Small intestine (tissue), 7 donors: Measurements from ENCODE around the gene ACTG1. TPM values are rescaled to one million over a fixed set of nuclear protein-coding genes. Genes with fewer than 3 reads are reported as not detected.

Experiments
- DNase-seq, 2 donors: peaks; one replicate each; pipeline versions ENCODE4 v3.0.0 to v3.0.0-alpha.2; 2013
- FAIRE-seq: peaks from 2 replicates; lab custom pipeline; 2012; peaks lifted over from hg19 to GRCh38; lab: Jason Lieb, UNC
- H3K27ac ChIP-seq, 3 donors: one replicate each; pipeline ENCODE4 v1.5.1; 2013; ENCODE audit warnings: low read length in 2 of 3, mild to moderate bottlenecking in 2 of 3, control low read depth in 1 of 3, inconsistent platforms in 1 of 3, low read depth in 1 of 3, moderate library complexity in 1 of 3
- H3K27me3 ChIP-seq, 3 donors: one replicate each; pipeline ENCODE4 v1.6.1; 2013; ENCODE audit warnings: low read length in 3 of 3, inconsistent platforms in 1 of 3; ENCODE audit not compliant: control insufficient read depth in 3 of 3, insufficient read depth in 3 of 3
- H3K36me3 ChIP-seq, 3 donors: one replicate each; pipeline ENCODE4 v1.6.1; 2013; ENCODE audit warnings: low read length in 3 of 3, inconsistent platforms in 1 of 3, low read depth in 1 of 3, mild to moderate bottlenecking in 1 of 3, moderate library complexity in 1 of 3; ENCODE audit not compliant: control insufficient read depth in 3 of 3, insufficient read depth in 2 of 3
- H3K4me1 ChIP-seq, 3 donors: one replicate each; pipeline ENCODE4 v1.6.1; 2013; ENCODE audit warnings: low read length in 2 of 3, inconsistent platforms in 1 of 3, low read depth in 1 of 3, mild to moderate bottlenecking in 1 of 3, moderate library complexity in 1 of 3; ENCODE audit not compliant: control insufficient read depth in 3 of 3, insufficient read depth in 2 of 3
- H3K4me3 ChIP-seq, 3 donors: one replicate each; pipeline ENCODE4 v1.5.1; 2013; ENCODE audit warnings: low read length in 3 of 3, control low read depth in 1 of 3, inconsistent platforms in 1 of 3, low read depth in 1 of 3, mild to moderate bottlenecking in 1 of 3, moderate library complexity in 1 of 3
- H3K9me3 ChIP-seq, 2 donors: one replicate each; pipeline ENCODE4 v1.6.1; 2013; ENCODE audit warnings: low read depth in 1 of 2, low read length in 1 of 2; ENCODE audit not compliant: control insufficient read depth in 2 of 2, insufficient read depth in 1 of 2
- WGBS, 3 donors: extraction: QIAGEN DNeasy Blood & Tissue Kit; methylation state at CpG; one replicate each; pipeline ENCODE4 v1.1.7; 2013; 5-methylcytosine and 5-hydroxymethylcytosine counted together
- polyA plus RNA-seq, 4 donors: library from polyadenylated mRNA; stranded (reverse) in 3 of 4; unstranded in 1 of 4; fragments of 200-250 nt in 3 of 4; fragments of 120-200 nt in 1 of 4; gene quantifications; one replicate each; pipeline versions ENCODE4 v1.2.1 to v1.2.3, GENCODE V29; 2013
- donor health status: healthy with polysubstance abuse.
- donor health status: control.
- donor health status: control.
- donor health status: Bipolar disorder and iron deficiency.
- donor health status: healthy.

Gene ACTG1
- polyA plus RNA-seq, 4 donors = 1,318 to 3,459 (median 1,787) TPM

DNA sequence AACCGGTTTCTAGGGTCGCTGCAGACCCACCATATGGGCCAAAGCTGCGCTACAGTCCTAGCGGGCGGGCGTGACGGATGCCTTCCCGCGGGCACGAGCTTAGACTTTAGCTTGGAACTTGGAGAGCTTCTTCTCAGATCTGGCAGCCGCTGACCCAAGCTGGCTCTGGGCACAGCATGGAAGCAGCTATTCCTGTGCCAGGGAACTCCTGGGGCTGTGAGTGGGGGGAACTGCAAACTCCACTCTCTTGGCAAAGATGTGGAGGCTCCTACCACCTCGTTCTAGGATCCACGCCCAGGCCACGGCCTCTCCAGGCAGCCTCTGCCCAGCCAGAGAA lies 30.7 kb upstream of the ACTG1 start:
- 93 to 95% (median 94%) methylated on average over 14 of the region's 14 CpGs for WGBS, 3 donors
- peaks cover 7 to 96% (median 11%) of the 10 kb centered on the region in 3 donors for H3K36me3 ChIP-seq

GRCh38 chr17:81542431-81543338 lies 30.1 kb upstream of the ACTG1 start:
- no peak for FAIRE-seq
- Histone ChIP-seq H3K27ac (no peak overlapping the region), H3K27me3 (peaks cover 0 to 1% (median 0%) of the 10 kb centered on the region in 3 donors), H3K36me3 (peaks cover 7 to 95% (median 11%) of the 10 kb centered on the region in 3 donors), H3K9me3 (no peaks in the 10 kb centered on the region), H3K4me3 (no peak overlapping the region), H3K4me1 (peaks cover 0 to 3% (median 0%) of the 10 kb centered on the region in 3 donors)
- 87 to 89% (median 89%) methylated on average over 15 of the region's 15 CpGs for WGBS, 3 donors
- no peak for DNase-seq

More for the DNA sequence above, 30.7 kb upstream of the ACTG1 start:
- Histone ChIP-seq H3K4me3 (no peak overlapping the region), H3K27me3 (no peaks in the 10 kb centered on the region), H3K27ac (no peak overlapping the region), H3K4me1 (no peaks in the 10 kb centered on the region), H3K9me3 (no peaks in the 10 kb centered on the region)
- DNase-seq (no peak), FAIRE-seq (no peak)

- Histone ChIP-seq H3K36me3 (peaks cover 2 to 79% (median 11%) of the 10 kb centered on the region in 3 donors), H3K9me3 (no peaks in the 10 kb centered on the region), H3K4me1 (peaks cover 0 to 16% (median 3%) of the 10 kb centered on the region in 3 donors), H3K4me3 (no peak overlapping the region), H3K27ac (no peak overlapping the region), H3K27me3 (peaks cover 0 to 15% (median 2%) of the 10 kb centered on the region in 3 donors)
- FAIRE-seq (no peak), DNase-seq (no peak)
- WGBS, 3 donors = 96 to 98% (median 96%) methylated on average over 14 to 16 of the region's 17 CpGs
Observed at GRCh38 chr17:81541123-81541522, 28.5 kb upstream of the ACTG1 start.

GRCh38 chr17:81540676-81541027 lies 28.1 kb upstream of the ACTG1 start:
- 94 to 99% (median 95%) methylated on average over 14 of the region's 14 CpGs for WGBS, 3 donors
- Histone ChIP-seq H3K9me3 (no peaks in the 10 kb centered on the region), H3K27me3 (peaks cover 0 to 20% (median 2%) of the 10 kb centered on the region in 3 donors), H3K36me3 (peaks cover 2 to 74% (median 11%) of the 10 kb centered on the region in 3 donors), H3K4me3 (no peak overlapping the region), H3K27ac (no peak overlapping the region), H3K4me1 (peaks cover 0 to 17% (median 3%) of the 10 kb centered on the region in 3 donors)
- FAIRE-seq = no peak
- DNase-seq = no peak

DNA sequence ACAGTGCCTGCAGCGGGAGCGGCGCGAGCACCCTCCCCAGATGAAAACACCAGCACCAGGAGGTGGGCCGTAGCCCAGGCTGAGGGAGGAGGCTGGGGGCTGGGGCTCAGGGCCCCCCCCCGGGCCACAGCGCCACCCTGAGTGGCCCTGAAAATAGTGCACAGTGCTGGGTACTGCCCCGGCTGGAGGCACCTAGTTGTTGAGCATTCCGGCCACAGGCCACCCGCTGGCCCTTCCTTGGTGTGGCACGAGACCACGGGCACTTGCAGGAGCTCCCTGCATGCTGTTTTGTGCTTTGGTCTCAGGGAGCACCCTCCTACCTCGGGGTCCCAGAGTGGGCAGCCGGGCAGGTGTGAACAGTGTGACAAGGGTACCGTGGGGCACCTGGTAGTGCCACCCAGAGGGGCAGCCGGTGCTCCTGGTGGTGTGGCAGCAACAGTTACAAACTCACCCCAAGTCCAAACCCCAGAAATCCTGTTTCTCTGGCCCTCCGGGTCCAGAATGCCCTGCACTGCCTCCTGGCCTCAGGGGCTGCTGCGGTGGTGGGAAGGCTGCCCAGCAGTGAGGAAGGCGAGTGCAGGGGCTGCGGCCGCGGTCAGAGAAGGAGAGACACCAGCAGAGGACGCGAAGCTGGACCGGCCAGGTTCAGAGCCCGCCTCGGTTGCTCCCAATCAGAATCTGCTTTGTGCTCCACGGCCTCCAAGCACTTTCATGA lies 27.5 kb upstream of the ACTG1 start:
- DNase-seq (no peak), FAIRE-seq (no peak)
- no peak overlapping the region for H3K4me3 ChIP-seq
- H3K27me3 ChIP-seq = peaks cover 0 to 20% (median 2%) of the 10 kb centered on the region in 3 donors
- peaks cover under 1 to 69% (median 11%) of the 10 kb centered on the region in 3 donors for H3K36me3 ChIP-seq
- peaks cover 0 to 17% (median 3%) of the 10 kb centered on the region in 3 donors for H3K4me1 ChIP-seq
- no peak overlapping the region for H3K27ac ChIP-seq
- no peaks in the 10 kb centered on the region for H3K9me3 ChIP-seq
- 94 to 96% (median 95%) methylated on average over 27 to 28 of the region's 28 CpGs for WGBS, 3 donors

DNA sequence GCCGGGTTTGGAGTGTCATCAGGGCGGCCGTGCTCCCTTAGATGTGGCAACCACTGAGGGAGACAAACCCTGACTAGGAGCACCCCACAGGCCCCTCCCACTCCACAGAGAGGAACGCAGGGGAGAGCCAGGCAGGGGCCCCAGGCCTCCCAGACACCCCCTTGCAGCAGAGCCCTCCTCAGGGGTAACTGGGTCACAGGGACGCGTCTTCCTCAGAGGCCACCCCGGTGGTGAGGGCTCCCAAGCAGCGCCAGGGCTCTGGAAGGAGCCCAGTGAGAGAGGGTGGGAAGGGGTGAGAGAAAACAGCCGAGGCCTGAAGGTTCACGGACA lies 26.9 kb upstream of the ACTG1 start:
- H3K4me3 ChIP-seq = no peak overlapping the region
- DNase-seq = no peak
- H3K27ac ChIP-seq = no peak overlapping the region
- 83 to 93% (median 87%) methylated on average over 9 to 10 of the region's 10 CpGs for WGBS, 3 donors
- H3K9me3 ChIP-seq = no peaks in the 10 kb centered on the region
- H3K27me3 ChIP-seq = peaks cover 0 to 20% (median 2%) of the 10 kb centered on the region in 3 donors
- no peak for FAIRE-seq
- peaks cover 0 to 64% (median 9%) of the 10 kb centered on the region in 3 donors for H3K36me3 ChIP-seq
- peaks cover 0 to 17% (median 3%) of the 10 kb centered on the region in 3 donors for H3K4me1 ChIP-seq

- peaks cover 0 to 57% (median 7%) of the 10 kb centered on the region in 3 donors for H3K36me3 ChIP-seq
- no peak for FAIRE-seq
- DNase-seq = no peak
- H3K27ac ChIP-seq = no peak overlapping the region
- H3K4me1 ChIP-seq = peaks cover 0 to 17% (median 3%) of the 10 kb centered on the region in 3 donors
- peaks cover 0 to 20% (median 2%) of the 10 kb centered on the region in 3 donors for H3K27me3 ChIP-seq
- WGBS, 3 donors = 84 to 88% (median 86%) methylated on average over 26 of the region's 26 CpGs
- no peaks in the 10 kb centered on the region for H3K9me3 ChIP-seq
- no peak overlapping the region for H3K4me3 ChIP-seq
Observed at GRCh38 chr17:81538651-81539570, 26.3 kb upstream of the ACTG1 start.
